GM19023 (cell line): ENCODE results near the gene EID3.

ENCODE experiments used
- ATAC-seq: cut with Tn5 transposase; IDR thresholded peaks from one replicate; pipeline ENCODE4 v1.9.1; 2021; ENCODE audit warnings: mild to moderate bottlenecking, moderate library complexity; ENCODE audit not compliant: unreplicated experiment

The EID3 gene

GRCh38 chr12:104333692-104334255, 30.2 kb downstream of the EID3 start:
- ATAC-seq = no peak

DNA sequence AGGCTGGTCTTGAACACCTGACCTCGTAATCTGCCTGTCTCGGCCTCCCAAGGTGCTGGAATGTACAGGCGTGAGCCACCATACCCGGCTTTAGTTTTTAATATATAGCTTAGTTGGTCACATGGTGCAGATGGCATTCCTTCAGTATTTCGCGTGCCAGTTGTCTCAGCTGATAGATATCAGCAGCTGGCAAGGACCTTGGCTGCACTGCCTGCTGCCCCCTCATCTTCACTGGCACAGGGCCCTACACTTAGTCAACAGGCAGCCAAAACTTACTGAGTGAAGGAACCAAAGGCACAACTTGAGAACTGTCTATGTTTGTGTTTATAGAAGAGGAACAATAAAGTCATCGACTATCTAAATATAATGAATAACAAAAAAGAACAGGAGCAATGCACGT, 31.0 kb downstream of the EID3 start:
- ATAC-seq = no peak

- no peak for ATAC-seq
Observed at GRCh38 chr12:104336115-104336514, 32.6 kb downstream of the EID3 start.

GRCh38 chr12:104337030-104337558, 33.6 kb downstream of the EID3 start:
- ATAC-seq = no peak

GRCh38 chr12:104339663-104340062, 36.1 kb downstream of the EID3 start:
- no peak for ATAC-seq

DNA sequence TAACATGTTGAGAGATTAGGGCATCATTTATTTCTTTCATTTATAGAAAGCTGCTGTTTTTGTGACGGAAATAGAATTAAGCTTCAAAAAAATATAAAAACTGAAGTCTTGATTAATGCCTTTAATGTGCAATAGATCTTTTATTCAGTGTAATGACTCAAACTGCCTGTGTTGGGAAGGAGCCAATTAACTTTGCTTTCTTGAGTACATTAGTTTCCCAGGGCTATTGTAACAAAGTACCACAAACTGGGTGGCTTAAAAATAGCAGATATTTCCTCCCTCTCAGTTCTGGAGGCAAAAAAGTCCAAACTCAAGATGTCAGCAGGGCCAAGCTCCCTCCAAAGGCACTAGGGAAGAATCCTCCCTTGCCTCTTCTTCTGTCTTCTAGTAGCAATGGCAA, 36.6 kb downstream of the EID3 start:
- ATAC-seq = no peak

DNA sequence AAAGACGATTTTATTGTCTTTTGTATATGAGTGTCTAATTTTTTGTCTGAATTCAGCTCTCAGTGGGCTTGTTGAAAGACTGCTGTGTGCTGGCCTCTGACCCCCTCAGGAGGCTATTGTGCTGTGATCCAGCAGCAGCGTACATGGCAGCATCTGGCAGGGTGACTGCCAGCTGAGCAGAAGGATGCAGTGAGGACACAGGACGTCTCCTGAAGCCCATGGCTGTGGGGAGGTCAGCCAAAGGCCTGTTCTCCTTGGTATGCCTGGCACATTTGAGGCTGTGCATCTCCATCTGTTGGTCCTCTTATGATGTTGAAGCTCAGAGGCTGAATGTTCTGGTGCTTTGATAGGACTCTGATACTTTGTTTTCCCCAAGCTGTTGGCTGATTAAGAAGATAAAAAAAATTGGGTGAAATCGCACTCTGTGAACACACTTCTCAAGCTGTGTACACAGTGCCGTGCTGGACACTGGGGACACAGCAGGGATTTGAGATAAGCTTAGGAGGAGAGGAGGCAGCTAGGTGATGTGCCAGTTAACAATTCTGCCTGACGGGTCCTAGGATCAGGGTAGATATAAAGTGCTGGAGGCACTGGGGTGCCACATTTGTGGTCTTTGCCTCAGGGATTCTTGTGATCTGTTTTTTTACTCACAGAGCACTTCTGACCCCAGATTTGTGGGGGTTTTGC, 37.5 kb downstream of the EID3 start:
- no peak for ATAC-seq

GRCh38 chr12:104342147-104342546, 38.6 kb downstream of the EID3 start:
- no peak for ATAC-seq

GRCh38 chr12:104342635-104343249, 39.2 kb downstream of the EID3 start:
- ATAC-seq = no peak

DNA sequence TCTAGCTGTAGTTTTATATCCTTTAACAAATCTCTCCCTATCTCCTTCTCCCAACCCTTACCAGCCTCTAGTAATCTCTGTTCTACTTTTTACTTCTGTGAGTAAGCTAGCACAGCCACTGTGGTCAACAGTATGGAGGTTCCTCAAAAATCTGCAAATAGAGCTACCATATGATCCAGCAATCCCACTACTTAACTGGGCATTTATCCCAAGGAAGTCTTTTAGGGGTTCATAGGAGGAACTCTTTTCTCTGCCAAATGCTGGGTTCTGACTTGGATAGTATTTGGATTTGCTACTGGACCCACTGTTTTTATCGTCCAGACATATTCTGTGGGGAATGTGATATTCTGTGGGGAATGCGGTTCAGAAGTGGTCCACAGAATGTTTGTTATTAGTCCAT, 41.1 kb downstream of the EID3 start:
- no peak for ATAC-seq

DNA sequence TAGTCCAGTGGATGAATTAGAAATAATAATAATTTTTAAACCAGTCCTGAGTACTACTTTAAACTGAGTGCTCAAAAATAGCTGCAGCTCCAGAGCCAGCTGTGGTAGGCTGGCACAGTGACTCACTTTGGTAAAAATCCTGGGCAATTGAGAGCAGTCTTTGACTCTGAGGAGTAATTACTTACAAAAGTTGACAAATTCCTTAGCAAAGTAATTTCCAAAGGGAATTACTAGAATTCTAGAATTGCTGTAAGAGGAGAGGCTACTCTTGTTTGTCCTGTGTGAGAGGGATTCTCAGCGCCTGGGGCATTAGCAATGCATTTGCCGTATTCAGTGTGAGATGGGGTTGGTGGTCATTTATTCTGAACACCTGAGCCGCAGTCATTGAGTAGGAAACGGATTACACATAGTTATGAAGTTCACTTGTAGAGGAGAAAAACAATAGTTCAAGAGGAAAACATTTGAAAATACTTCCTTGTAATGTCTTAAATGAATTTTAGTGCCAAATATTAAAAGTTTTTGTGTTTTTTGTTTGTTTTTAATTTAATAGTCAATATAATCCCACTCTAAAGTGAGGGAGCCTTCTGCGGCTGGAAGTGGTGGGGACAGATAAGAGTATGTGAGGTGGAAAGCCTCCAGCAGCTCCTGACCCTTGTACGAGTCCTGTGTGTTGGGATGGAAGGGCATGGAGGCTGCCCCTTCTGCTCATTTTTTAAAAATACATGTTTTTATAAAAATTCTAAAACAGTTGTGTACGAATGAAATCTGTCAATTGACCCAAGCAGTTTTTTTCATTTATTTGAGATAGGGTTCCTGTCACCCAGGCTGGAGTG, 41.9 kb downstream of the EID3 start:
- ATAC-seq = no peak

- no peak for ATAC-seq
Observed at GRCh38 chr12:104347374-104348075, 44.0 kb downstream of the EID3 start.

DNA sequence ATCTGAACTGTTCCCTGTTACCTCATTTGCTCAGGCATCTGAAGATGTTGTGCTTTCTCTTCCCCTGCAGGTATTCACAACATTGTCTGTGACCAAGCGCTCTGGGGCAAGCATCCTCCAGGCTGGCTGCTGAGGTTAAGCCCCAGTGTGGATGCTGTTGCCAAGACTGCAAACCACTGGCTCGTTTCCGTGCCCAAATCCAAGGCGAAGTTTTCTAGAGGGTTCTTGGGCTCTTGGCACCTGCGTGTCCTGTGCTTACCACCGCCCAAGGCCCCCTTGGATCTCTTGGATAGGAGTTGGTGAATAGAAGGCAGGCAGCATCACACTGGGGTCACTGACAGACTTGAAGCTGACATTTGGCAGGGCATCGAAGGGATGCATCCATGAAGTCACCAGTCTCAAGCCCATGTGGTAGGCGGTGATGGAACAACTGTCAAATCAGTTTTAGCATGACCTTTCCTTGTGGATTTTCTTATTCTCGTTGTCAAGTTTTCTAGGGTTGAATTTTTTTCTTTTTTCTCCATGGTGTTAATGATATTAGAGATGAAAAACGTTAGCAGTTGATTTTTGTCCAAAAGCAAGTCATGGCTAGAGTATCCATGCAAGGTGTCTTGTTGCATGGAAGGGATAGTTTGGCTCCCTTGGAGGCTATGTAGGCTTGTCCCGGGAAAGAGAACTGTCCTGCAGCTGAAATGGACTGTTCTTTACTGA, 44.9 kb downstream of the EID3 start:
- no peak for ATAC-seq

- no peak for ATAC-seq
Observed at GRCh38 chr12:104348994-104349494, 45.5 kb downstream of the EID3 start.

DNA sequence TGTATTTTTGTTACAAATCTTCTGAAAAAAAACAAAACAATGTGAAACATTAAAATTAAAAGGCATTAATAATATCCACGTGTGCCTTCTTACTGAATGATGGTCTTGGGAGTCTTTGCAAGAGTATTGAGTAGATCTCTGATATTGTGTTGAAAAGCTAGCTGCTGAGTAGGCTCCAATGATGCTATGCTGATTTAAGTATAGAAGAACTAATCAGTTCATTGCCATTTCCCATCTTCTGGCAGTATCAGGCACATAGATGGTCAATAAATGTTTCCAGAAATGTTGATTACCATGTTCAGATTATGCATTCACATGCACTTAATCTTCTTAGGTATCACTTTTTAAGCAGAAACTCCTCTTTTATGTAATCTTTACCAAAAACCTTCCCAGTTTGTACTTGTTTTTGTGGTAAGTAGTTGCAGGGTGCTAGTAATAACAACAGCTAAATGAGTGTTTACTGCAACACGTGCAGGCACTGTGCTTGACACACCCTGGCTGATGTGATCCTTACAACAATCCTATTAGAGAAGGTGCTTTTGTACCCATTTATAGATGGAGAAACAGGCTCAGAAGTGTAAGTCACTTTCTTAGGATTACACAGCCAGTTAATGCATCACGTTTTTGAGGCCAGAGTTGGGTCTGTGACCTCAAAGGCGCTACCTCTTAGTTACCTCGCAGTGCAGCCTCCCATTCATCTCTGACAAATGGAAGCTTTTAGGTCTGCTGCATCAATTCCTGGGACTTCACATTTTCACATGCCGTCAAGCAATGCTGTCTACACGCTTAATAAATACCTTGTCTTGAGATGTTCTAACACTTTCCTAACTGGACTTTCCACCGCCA, 46.9 kb downstream of the EID3 start:
- no peak for ATAC-seq

- no peak for ATAC-seq
Observed at GRCh38 chr12:104351057-104351983, 47.8 kb downstream of the EID3 start.

DNA sequence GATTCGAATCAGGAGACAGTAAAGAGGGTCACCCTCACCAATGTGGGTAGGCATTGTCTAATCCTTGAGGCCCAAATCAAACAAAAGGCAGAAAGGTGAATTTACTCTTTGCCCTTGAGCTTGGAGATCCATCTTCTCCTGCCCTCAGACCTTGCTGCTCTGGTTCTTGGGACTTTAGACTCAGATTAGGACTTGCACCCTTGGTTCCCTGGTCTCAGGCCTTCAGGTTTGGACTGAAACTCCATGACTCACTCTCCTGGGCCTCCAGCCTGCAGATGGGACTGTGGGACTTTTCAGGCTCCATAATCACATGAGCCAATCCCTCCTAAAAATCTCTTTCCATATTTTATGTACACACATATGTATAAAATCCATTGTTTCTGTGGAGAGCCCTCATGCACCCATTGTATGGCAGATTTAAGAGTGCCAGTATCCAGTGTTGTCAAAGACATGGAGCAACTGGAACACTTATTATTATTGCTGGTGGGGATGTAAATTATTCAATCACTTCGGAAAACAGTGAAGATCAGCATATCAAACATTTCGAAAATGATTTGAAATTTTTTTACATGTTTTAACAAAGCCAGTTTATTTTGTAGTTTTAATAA, 48.7 kb downstream of the EID3 start:
- no peak for ATAC-seq
